HepG2 (cell line): ENCODE data around the gene SECTM1. TPM values are rescaled to one million over a fixed set of nuclear protein-coding genes. Genes with fewer than 3 reads are reported as not detected.
A peak's percentile ranks its signal among the peaks of the same experiment; 100 is the strongest.

Experiments
- DMAP1 ChIP-seq: IDR thresholded peaks from 2 replicates; pipeline ENCODE4 v1.6.1; 2016
- FOXA1 ChIP-seq, 2 experiments: fragments of 450-650 bp in 1 of 2; sonication (generic) in 1 of 2; formaldehyde crosslinking in 1 of 2; IDR thresholded peaks; 2 replicates each; pipeline versions ENCODE4 v1.4.0 to v1.6.1; 2016 to 2020; ENCODE audit warnings: missing genetic modification reagents in 1 of 2
- GABPA ChIP-seq, 2 experiments: IDR thresholded peaks; 2 replicates each; pipeline ENCODE4 v1.6.1; 2011 to 2016; ENCODE audit warnings: low read depth in 2 of 2, low read length in 1 of 2, missing biosample characterization in 1 of 2, missing genetic modification characterization in 1 of 2
- HIVEP1 ChIP-seq: sonication (generic); formaldehyde crosslinking; IDR thresholded peaks from 2 replicates; pipeline ENCODE4 v1.4.0; 2020; ENCODE audit warnings: mild to moderate bottlenecking, missing genetic modification reagents
- IKZF1 ChIP-seq: fragments of 450-650 bp; IDR thresholded peaks from 2 replicates; pipeline ENCODE4 v1.7.1; 2016
- KAT7 ChIP-seq: IDR thresholded peaks from 2 replicates; pipeline ENCODE4 v1.6.1; 2018; ENCODE audit warnings: borderline replicate concordance, missing compliant biosample characterization
- MAFK ChIP-seq, 2 experiments: IDR thresholded peaks in 1 of 2; conservative IDR thresholded peaks in 1 of 2; 2 replicates each; pipeline ENCODE4 v1.6.1; 2011; ENCODE audit warnings: improper control_type of control experiment in 2 of 2, low read length in 2 of 2
- MED13 ChIP-seq: sonication (generic); formaldehyde crosslinking; IDR thresholded peaks from 2 replicates; pipeline ENCODE4 v1.5.0; 2020; ENCODE audit warnings: missing genetic modification reagents
- NFATC3 ChIP-seq: sonication (generic); formaldehyde crosslinking; IDR thresholded peaks from 2 replicates; pipeline ENCODE4 v1.5.1; 2020; ENCODE audit warnings: mild to moderate bottlenecking, missing genetic modification reagents
- PCBP2 ChIP-seq: fragments of 200-400 bp; formaldehyde crosslinking; optimal IDR thresholded peaks from 2 replicates; pipeline ENCODE3; 2018; ENCODE audit warnings: low read length, low read depth; ENCODE audit not compliant: poor library complexity, severe bottlenecking
- PHF8 ChIP-seq: sonication (generic); formaldehyde crosslinking; IDR thresholded peaks from 2 replicates; pipeline ENCODE4 v1.5.0; 2020; ENCODE audit warnings: missing genetic modification reagents
- SAFB2 ChIP-seq: sonication (generic); formaldehyde crosslinking; IDR thresholded peaks from 2 replicates; pipeline ENCODE4 v1.5.1; 2020; ENCODE audit warnings: missing genetic modification reagents, low read depth, mild to moderate bottlenecking, borderline replicate concordance
- SP2 ChIP-seq: sonication (generic); formaldehyde crosslinking; IDR thresholded peaks from 2 replicates; pipeline ENCODE4 v1.5.1; 2020; ENCODE audit warnings: mild to moderate bottlenecking, missing genetic modification reagents
- SPEN ChIP-seq: sonication (generic); formaldehyde crosslinking; IDR thresholded peaks from 2 replicates; pipeline ENCODE4 v1.5.1; 2020; ENCODE audit warnings: low read depth, mild to moderate bottlenecking, missing genetic modification reagents
- YY1 ChIP-seq: IDR thresholded peaks from 2 replicates; pipeline ENCODE4 v1.6.1; 2011; ENCODE audit warnings: low read length, low read depth, moderate library complexity, mild to moderate bottlenecking; ENCODE audit not compliant: insufficient read depth, insufficient replicate concordance
- ZBTB3 ChIP-seq: sonication (generic); formaldehyde crosslinking; IDR thresholded peaks from 2 replicates; pipeline ENCODE4 v1.4.0; 2020; ENCODE audit warnings: low read depth, mild to moderate bottlenecking, moderate library complexity, missing genetic modification reagents, borderline replicate concordance
- ZNF101 ChIP-seq: sonication (generic); formaldehyde crosslinking; IDR thresholded peaks from 2 replicates; pipeline ENCODE4 v1.4.0; 2020; ENCODE audit warnings: mild to moderate bottlenecking, low read depth, missing genetic modification reagents, borderline replicate concordance
- ZNF232 ChIP-seq: sonication (generic); formaldehyde crosslinking; IDR thresholded peaks from 2 replicates; pipeline ENCODE4 v1.4.0; 2020; ENCODE audit warnings: missing genetic modification reagents, borderline replicate concordance
- ZNF335 ChIP-seq: sonication (generic); formaldehyde crosslinking; IDR thresholded peaks from 2 replicates; pipeline ENCODE4 v1.4.0; 2020; ENCODE audit warnings: missing genetic modification reagents
- ZNF44 ChIP-seq: sonication (generic); formaldehyde crosslinking; IDR thresholded peaks from 2 replicates; pipeline ENCODE4 v1.5.1; 2020; ENCODE audit warnings: mild to moderate bottlenecking, missing genetic modification reagents
- ZNF552 ChIP-seq: sonication (generic); formaldehyde crosslinking; IDR thresholded peaks from 2 replicates; pipeline ENCODE4 v1.9.0; 2022; ENCODE audit warnings: missing genetic modification reagents, mild to moderate bottlenecking, borderline replicate concordance
- ZNF556 ChIP-seq: sonication (generic); formaldehyde crosslinking; IDR thresholded peaks from 2 replicates; pipeline ENCODE4 v1.4.0; 2020; ENCODE audit warnings: mild to moderate bottlenecking, missing genetic modification reagents, borderline replicate concordance
- ZNF567 ChIP-seq: sonication (generic); formaldehyde crosslinking; IDR thresholded peaks from 2 replicates; pipeline ENCODE4 v1.8.1; 2023; ENCODE audit warnings: mild to moderate bottlenecking, missing genetic modification reagents, borderline replicate concordance
- ZNF660 ChIP-seq: sonication (generic); formaldehyde crosslinking; IDR thresholded peaks from 2 replicates; pipeline ENCODE4 v1.5.1; 2020; ENCODE audit warnings: mild to moderate bottlenecking, low read depth, missing genetic modification reagents, borderline replicate concordance
- ZNF768 ChIP-seq: sonication (generic); formaldehyde crosslinking; IDR thresholded peaks from 2 replicates; pipeline ENCODE4 v1.4.0; 2020; ENCODE audit warnings: missing genetic modification reagents
- ZSCAN25 ChIP-seq: sonication (generic); formaldehyde crosslinking; IDR thresholded peaks from 2 replicates; pipeline ENCODE4 v1.8.0; 2022; ENCODE audit warnings: mild to moderate bottlenecking, missing genetic modification reagents
- polyA plus RNA-seq, 8 experiments: library from polyadenylated mRNA; depleted of rRNA in 3 of 8; stranded (reverse) in 7 of 8; unstranded in 1 of 8; fragments of >200 nt; fragmentation: Illumina TruSeq in 4 of 8; extraction: Trizol in 4 of 8; gene quantifications; 2 replicates each; pipeline versions ENCODE4 v1.2.1 to v1.2.3, GENCODE V29; 2011 to 2016; ENCODE audit warnings: low read depth in 4 of 8, missing spikeins in 1 of 8, mixed read lengths in 1 of 8; ENCODE audit not compliant: insufficient read depth in 1 of 8
- total RNA-seq, 5 experiments: library from RNA; depleted of rRNA; stranded (reverse); fragments of >200 nt; fragmentation: Illumina TruSeq; extraction: Trizol; gene quantifications; 2 replicates each; pipeline ENCODE4 v1.2.3, GENCODE V29; 2016; ENCODE audit warnings: low read depth in 1 of 5
- TF ChIP-seq, protein P1 (sequence below): sonication (generic); formaldehyde crosslinking; IDR thresholded peaks from 2 replicates; pipeline ENCODE4 v1.8.1; 2023; ENCODE audit warnings: missing genetic modification reagents, mild to moderate bottlenecking, borderline replicate concordance
- TF ChIP-seq, protein P2 (sequence below): sonication (generic); formaldehyde crosslinking; IDR thresholded peaks from 2 replicates; pipeline ENCODE4 v1.4.0; 2020; ENCODE audit warnings: low read depth, mild to moderate bottlenecking, missing genetic modification reagents

Gene SECTM1
- total and polyA plus RNA-seq, 2 of the 13 experiments (the other 11 are each of a cell fraction or from before 2014, with no cell fraction given) = 3.5 to 5.3 TPM

DNA sequence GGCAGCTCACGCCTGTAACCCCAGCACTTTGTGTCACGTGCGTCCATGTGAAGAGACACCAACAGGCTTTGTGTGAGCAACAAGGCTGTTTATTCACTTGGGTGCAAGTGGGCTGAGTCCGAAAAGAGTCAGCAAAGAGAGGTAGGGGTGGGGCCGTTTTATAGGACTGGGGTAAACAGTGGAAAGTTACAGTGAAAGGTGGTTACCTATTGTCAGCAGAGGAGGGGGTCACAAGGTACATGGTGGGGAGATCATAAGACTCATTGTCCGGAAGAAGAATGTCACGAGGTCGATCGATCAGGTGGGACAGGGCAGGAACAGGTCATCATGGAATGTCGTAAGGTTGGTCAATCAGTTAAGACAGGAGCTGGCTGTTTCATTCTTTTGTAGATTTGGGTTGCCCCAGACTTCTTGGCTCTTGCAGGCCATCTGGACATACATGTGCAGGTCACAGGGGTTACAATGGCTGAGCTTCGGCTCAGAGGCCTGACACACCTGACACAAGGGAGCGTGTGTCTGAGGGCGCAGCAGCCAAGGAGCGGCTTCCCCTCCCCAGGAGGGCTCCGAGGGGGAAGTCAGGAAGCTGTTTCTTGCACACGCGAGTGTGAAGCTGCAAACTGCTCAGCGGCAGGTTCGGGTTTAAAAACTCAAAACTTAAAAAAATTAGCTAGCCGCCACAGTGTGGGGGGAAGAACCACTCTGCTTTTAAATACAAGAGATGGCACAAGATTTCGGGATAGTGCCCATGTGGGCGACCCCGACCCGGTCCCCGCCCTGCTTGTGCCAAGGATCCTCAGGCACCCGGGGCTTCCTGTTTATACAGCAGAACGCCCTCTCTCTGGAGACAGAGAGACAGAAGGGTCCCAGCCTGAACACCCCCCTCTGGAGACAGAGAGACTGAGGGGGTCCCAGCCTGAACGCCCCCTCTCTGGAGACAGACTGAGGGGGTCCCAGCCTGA lies 13.1 kb upstream of the SECTM1 start (continued):
- no peak for TF ChIP-seq MAFK (conservative IDR thresholded peaks at IDR 0.05 in 1 of 2, IDR thresholded peaks at IDR 0.05 in 1 of 2; ENCODE audit: low read length in 2 of 2)
- TF ChIP-seq SPEN (CRISPR knock-in tag) = peak; percentile 72
- TF ChIP-seq YY1 = peak; percentile 45
- TF ChIP-seq ZNF335 (CRISPR knock-in tag) = peak; percentile 65; the same call in 1 of the 2 replicates
- TF ChIP-seq ZNF567 = peak; percentile 62; the same call in 1 of the 2 replicates
- peak; percentile 98 for TF ChIP-seq MED13 (CRISPR knock-in tag)
- peak; percentile 84 for TF ChIP-seq FOXA1 (IDR thresholded peaks at IDR 0.05)
- TF ChIP-seq FOXA1 (CRISPR knock-in tag; IDR thresholded peaks at IDR 0.05) = peak; percentile 89
- no peak for TF ChIP-seq IKZF1
- peak; percentile 76; the same call in 1 of the 2 replicates for TF ChIP-seq ZNF232
- peak; percentile 94 for TF ChIP-seq HIVEP1 (CRISPR knock-in tag)
- TF ChIP-seq, protein P1, sequence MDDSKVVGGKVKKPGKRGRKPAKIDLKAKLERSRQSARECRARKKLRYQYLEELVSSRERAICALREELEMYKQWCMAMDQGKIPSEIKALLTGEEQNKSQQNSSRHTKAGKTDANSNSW = no peak
- peak; percentile 62; the same call in 1 of the 2 replicates for TF ChIP-seq ZBTB3 (CRISPR knock-in tag)
- TF ChIP-seq KAT7 = peak; percentile 65
- peak; percentile 87; the same call in 1 of the 2 replicates for TF ChIP-seq ZNF556 (CRISPR knock-in tag)
- TF ChIP-seq ZNF660 (CRISPR knock-in tag) = no peak
- no peak for TF ChIP-seq GABPA (IDR thresholded peaks at IDR 0.05; ENCODE audit: low read depth, low read length)
- peak; percentile 76 for TF ChIP-seq GABPA (CRISPR knock-in tag; IDR thresholded peaks at IDR 0.05; ENCODE audit: low read depth)
- TF ChIP-seq DMAP1 (CRISPR knock-in tag) = peak; percentile 98
- TF ChIP-seq ZNF552 (CRISPR knock-in tag) = peak; percentile 56; the same call in 1 of the 2 replicates
- TF ChIP-seq ZSCAN25 (CRISPR knock-in tag) = peak; percentile 97
- TF ChIP-seq, protein P2, sequence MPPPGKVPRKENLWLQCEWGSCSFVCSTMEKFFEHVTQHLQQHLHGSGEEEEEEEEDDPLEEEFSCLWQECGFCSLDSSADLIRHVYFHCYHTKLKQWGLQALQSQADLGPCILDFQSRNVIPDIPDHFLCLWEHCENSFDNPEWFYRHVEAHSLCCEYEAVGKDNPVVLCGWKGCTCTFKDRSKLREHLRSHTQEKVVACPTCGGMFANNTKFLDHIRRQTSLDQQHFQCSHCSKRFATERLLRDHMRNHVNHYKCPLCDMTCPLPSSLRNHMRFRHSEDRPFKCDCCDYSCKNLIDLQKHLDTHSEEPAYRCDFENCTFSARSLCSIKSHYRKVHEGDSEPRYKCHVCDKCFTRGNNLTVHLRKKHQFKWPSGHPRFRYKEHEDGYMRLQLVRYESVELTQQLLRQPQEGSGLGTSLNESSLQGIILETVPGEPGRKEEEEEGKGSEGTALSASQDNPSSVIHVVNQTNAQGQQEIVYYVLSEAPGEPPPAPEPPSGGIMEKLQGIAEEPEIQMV (CRISPR knock-in tag) = peak; percentile 41; the same call in 1 of the 2 replicates
- TF ChIP-seq ZNF101 (CRISPR knock-in tag) = 0 out of 2 replicates have a peak, but pooled peaks have one; percentile 92
- TF ChIP-seq NFATC3 = no peak; the same call in 1 of the 2 replicates
- no peak; the same call in 1 of the 2 replicates for TF ChIP-seq ZNF768
- TF ChIP-seq SP2 (CRISPR knock-in tag) = no peak
- TF ChIP-seq PCBP2 = no peak
- no peak; the same call in 1 of the 2 replicates for TF ChIP-seq SAFB2 (CRISPR knock-in tag)
- TF ChIP-seq PHF8 (CRISPR knock-in tag) = peak; percentile 30; the same call in 1 of the 2 replicates
- no peak; the same call in none of the 2 replicates for TF ChIP-seq ZNF44
